Measurements from ENCODE around the gene PTPRN2.
A peak's percentile ranks its signal among the peaks of the same experiment; 100 is the strongest.

Gene PTPRN2

DNA sequence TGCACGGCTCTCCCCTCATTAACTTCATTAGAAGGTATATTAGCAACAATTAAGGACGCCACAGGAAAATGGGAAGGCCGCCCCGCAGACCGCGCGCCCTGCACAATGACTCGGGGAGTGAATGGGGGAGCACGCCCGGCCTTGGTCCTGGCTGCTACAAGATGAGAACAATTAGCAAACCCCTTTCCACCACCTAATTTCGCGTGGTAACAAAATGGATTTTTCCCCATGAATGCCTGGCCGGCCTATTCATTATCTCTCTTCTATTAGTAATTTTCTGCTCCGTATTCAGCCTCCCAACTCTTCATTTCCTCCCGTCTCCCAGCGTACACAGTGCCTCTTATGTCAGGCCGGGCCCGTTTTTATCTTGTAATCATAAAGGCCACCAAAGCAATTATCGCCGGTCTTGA lies 903.9 kb downstream of the PTPRN2 start:
- H2AK5ac ChIP-seq (ENCODE audit: low read length) = no peak overlapping the region
- no CpG with 5 or more reads among the region's 20 CpGs for WGBS (ENCODE audit: extremely low coverage, insufficient coverage, low lambda C conversion rate)
- no peak overlapping the region for H2BK5ac ChIP-seq (ENCODE audit: low read length)
- H3K36me3 ChIP-seq (ENCODE audit: control insufficient read depth, insufficient read depth, low read length) = no peaks in the 10 kb centered on the region
- peak overlapping the region; percentile 84 for H3K4me2 ChIP-seq (ENCODE audit: low read length)
- H3K4me3 ChIP-seq (ENCODE audit: low read length) = no peak overlapping the region
- no peak overlapping the region for H2BK120ac ChIP-seq (ENCODE audit: low read depth, low read length)
- H3K4ac ChIP-seq (ENCODE audit: low read depth, low read length) = no peak overlapping the region
- no peak overlapping the region for H4K5ac ChIP-seq (ENCODE audit: low read length)
- H3K23ac ChIP-seq (ENCODE audit: low read length) = no peak overlapping the region
- H3K79me1 ChIP-seq (ENCODE audit: low read length) = no peaks in the 10 kb centered on the region
- peaks cover 73% of the 10 kb centered on the region for H3K27me3 ChIP-seq (ENCODE audit: insufficient read depth, low read length, poor library complexity)
- no peak overlapping the region for H3K9ac ChIP-seq (ENCODE audit: low read length)
- H3K4me1 ChIP-seq (ENCODE audit: control insufficient read depth, low read depth, low read length) = no peaks in the 10 kb centered on the region
- H3K27ac ChIP-seq (ENCODE audit: low read depth, low read length) = no peak overlapping the region
- H3K56ac ChIP-seq (ENCODE audit: low read length) = no peak overlapping the region
- no peaks in the 10 kb centered on the region for H3K79me2 ChIP-seq (ENCODE audit: control insufficient read depth, insufficient read depth, low read length)
- H2BK15ac ChIP-seq (replicated peaks; ENCODE audit: low read depth) = no peak overlapping the region
- no peak overlapping the region for H4K8ac ChIP-seq (ENCODE audit: low read depth, low read length)
- H3K18ac ChIP-seq (ENCODE audit: low read length) = no peak overlapping the region
- no peak for DNase-seq

DNA sequence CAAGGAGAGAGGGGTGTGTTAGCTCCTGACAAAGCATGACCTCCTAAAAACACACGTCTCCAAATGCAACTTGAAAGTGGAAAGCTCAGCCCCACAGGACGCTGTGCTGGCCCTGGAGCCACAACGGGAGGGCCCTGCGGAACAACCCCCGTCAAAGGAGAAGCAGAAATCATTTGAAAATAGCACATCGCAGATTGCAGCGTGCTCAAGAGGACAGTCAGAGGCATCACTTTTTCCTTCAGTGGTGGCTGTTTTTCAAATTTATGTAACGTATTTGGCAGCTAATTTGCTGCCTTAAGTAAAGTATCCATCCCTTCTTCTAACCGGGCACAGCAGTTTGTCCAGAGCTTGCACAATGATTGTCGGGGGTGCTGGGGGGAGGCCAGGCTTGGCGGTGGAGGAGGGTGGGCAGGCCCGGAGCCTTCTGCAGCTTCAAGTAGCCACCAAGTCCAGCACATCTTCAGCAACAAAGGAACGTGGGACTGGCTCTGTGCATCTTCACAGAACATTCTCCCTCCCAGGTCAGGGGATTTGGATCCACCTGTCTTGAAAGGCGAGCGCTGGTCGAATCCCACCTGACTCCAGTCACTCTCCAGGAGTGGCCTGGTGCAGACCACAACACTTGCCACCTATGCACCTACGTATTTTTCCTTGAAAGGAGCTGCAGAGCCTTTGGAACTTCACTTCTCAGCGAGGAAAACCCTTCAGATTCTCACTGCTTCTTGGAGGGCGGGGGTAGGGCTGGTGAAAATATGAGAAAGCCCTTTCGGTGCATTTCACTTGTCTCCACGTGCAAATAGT lies 904.5 kb downstream of the PTPRN2 start:
- Histone ChIP-seq H3K4ac (ENCODE audit: low read depth, low read length) (no peak overlapping the region), H3K79me2 (ENCODE audit: control insufficient read depth, insufficient read depth, low read length) (no peaks in the 10 kb centered on the region), H2BK5ac (ENCODE audit: low read length) (no peak overlapping the region), H3K27me3 (ENCODE audit: insufficient read depth, low read length, poor library complexity) (peaks cover 68% of the 10 kb centered on the region), H4K8ac (ENCODE audit: low read depth, low read length) (no peak overlapping the region), H2BK15ac (replicated peaks; ENCODE audit: low read depth) (no peak overlapping the region), H3K4me1 (ENCODE audit: control insufficient read depth, low read depth, low read length) (no peaks in the 10 kb centered on the region), H3K4me2 (ENCODE audit: low read length) (no peak overlapping the region), H4K5ac (ENCODE audit: low read length) (no peak overlapping the region), H3K79me1 (ENCODE audit: low read length) (no peaks in the 10 kb centered on the region), H3K9ac (ENCODE audit: low read length) (no peak overlapping the region), H2BK120ac (ENCODE audit: low read depth, low read length) (no peak overlapping the region), H3K27ac (ENCODE audit: low read depth, low read length) (no peak overlapping the region), H3K4me3 (ENCODE audit: low read length) (no peak overlapping the region), H3K36me3 (ENCODE audit: control insufficient read depth, insufficient read depth, low read length) (no peaks in the 10 kb centered on the region), H3K18ac (ENCODE audit: low read length) (no peak overlapping the region), H2AK5ac (ENCODE audit: low read length) (no peak overlapping the region), H3K23ac (ENCODE audit: low read length) (no peak overlapping the region), H3K56ac (ENCODE audit: low read length) (no peak overlapping the region)
- WGBS (ENCODE audit: extremely low coverage, insufficient coverage, low lambda C conversion rate) = no CpG with 5 or more reads among the region's 21 CpGs
- DNase-seq = no peak

DNA sequence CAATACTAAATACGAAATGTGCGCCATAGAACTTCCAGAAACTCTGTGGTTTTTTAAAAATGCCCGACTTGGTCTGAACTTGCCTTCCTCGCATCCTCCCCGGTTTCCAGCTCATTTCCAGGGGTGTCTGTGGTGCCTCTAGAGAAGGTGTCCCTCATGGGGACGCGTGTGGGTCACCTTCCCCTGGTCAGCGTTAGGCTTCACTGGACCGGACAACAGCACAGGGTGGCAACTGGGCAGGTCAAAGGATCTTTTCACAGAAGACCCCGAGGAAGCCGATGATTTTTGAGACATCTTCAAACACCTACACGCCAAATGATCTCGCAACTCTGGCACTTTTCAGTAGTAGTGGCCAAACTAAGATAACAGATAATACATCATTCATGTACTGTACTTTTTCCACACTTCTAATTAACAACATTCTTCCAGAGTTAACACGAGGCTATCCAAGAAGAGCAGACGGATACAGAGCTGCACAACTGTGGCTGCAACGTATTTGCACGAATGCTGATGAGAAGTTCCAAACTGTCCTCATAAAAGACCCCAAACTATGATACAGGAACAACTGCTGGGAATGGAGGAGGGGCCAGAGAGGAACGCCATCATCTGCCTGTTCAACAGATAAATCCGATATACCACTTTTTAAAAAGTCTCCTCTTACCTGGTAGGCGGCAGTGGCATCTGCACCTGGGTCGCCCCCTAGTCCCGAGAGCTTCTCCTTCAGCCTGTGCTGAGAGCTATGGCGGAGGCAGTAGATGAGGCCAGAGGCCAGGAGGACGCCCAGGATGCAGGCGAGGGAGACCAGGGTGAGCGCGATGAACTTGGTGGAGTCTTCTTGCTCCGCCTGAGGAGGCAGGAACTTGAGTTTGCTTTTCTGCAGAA lies 905.3 kb downstream of the PTPRN2 start:
- Histone ChIP-seq H2BK120ac (ENCODE audit: low read depth, low read length) (no peak overlapping the region), H3K9ac (ENCODE audit: low read length) (no peak overlapping the region), H3K36me3 (ENCODE audit: control insufficient read depth, insufficient read depth, low read length) (no peaks in the 10 kb centered on the region), H3K79me2 (ENCODE audit: control insufficient read depth, insufficient read depth, low read length) (no peaks in the 10 kb centered on the region), H4K8ac (ENCODE audit: low read depth, low read length) (no peak overlapping the region), H2BK15ac (replicated peaks; ENCODE audit: low read depth) (no peak overlapping the region), H4K5ac (ENCODE audit: low read length) (no peak overlapping the region), H3K4me2 (ENCODE audit: low read length) (no peak overlapping the region), H3K4me1 (ENCODE audit: control insufficient read depth, low read depth, low read length) (peaks cover 1% of the 10 kb centered on the region), H3K56ac (ENCODE audit: low read length) (no peak overlapping the region), H2BK5ac (ENCODE audit: low read length) (no peak overlapping the region), H3K4me3 (ENCODE audit: low read length) (no peak overlapping the region), H3K4ac (ENCODE audit: low read depth, low read length) (no peak overlapping the region), H3K18ac (ENCODE audit: low read length) (no peak overlapping the region), H3K79me1 (ENCODE audit: low read length) (no peaks in the 10 kb centered on the region), H3K27ac (ENCODE audit: low read depth, low read length) (no peak overlapping the region), H2AK5ac (ENCODE audit: low read length) (no peak overlapping the region), H3K27me3 (ENCODE audit: insufficient read depth, low read length, poor library complexity) (peaks cover 65% of the 10 kb centered on the region), H3K23ac (ENCODE audit: low read length) (no peak overlapping the region)
- WGBS (ENCODE audit: extremely low coverage, insufficient coverage, low lambda C conversion rate) = no CpG with 5 or more reads among the region's 28 CpGs
- no peak for DNase-seq

- H2AK5ac ChIP-seq (ENCODE audit: low read length) = no peak overlapping the region
- H3K9ac ChIP-seq (ENCODE audit: low read length) = no peak overlapping the region
- no peak overlapping the region for H3K27ac ChIP-seq (ENCODE audit: low read depth, low read length)
- H3K27me3 ChIP-seq (ENCODE audit: insufficient read depth, low read length, poor library complexity) = peaks cover 38% of the 10 kb centered on the region
- H2BK5ac ChIP-seq (ENCODE audit: low read length) = no peak overlapping the region
- peaks cover 1% of the 10 kb centered on the region for H3K4me1 ChIP-seq (ENCODE audit: control insufficient read depth, low read depth, low read length)
- no CpG with 5 or more reads among the region's 9 CpGs for WGBS (ENCODE audit: extremely low coverage, insufficient coverage, low lambda C conversion rate)
- no peak overlapping the region for H3K4me3 ChIP-seq (ENCODE audit: low read length)
- DNase-seq = no peak
- H4K8ac ChIP-seq (ENCODE audit: low read depth, low read length) = no peak overlapping the region
- H3K4ac ChIP-seq (ENCODE audit: low read depth, low read length) = no peak overlapping the region
- H3K4me2 ChIP-seq (ENCODE audit: low read length) = no peak overlapping the region
- H3K56ac ChIP-seq (ENCODE audit: low read length) = no peak overlapping the region
- no peak overlapping the region for H4K5ac ChIP-seq (ENCODE audit: low read length)
- no peak overlapping the region for H2BK120ac ChIP-seq (ENCODE audit: low read depth, low read length)
- no peak overlapping the region for H3K23ac ChIP-seq (ENCODE audit: low read length)
- H3K79me1 ChIP-seq (ENCODE audit: low read length) = no peaks in the 10 kb centered on the region
- H2BK15ac ChIP-seq (replicated peaks; ENCODE audit: low read depth) = no peak overlapping the region
- no peak overlapping the region for H3K18ac ChIP-seq (ENCODE audit: low read length)
- no peaks in the 10 kb centered on the region for H3K36me3 ChIP-seq (ENCODE audit: control insufficient read depth, insufficient read depth, low read length)
- H3K79me2 ChIP-seq (ENCODE audit: control insufficient read depth, insufficient read depth, low read length) = no peaks in the 10 kb centered on the region
Observed at GRCh38 chr7:157679607-157680006, 908.0 kb downstream of the PTPRN2 start.

DNA sequence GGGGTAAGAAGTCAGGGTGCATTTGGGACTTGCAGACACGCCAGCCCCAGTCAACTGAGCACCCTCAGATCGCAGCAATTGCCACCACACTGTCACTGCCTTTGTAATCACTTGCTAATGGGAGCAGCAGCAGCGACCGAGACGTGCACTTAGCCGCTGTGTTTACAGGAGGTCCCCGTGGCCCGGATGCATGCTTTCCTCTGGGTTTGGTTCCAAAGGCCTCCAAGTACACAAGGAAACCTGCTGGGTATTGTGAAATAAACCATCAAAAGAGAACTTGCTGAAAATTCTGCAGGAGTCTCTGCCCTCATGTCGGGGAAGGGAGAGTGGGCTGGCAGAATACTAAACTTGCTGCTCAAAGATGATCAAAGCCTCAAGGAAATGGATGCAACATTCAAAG lies 909.1 kb downstream of the PTPRN2 start:
- Histone ChIP-seq H3K79me2 (ENCODE audit: control insufficient read depth, insufficient read depth, low read length) (no peaks in the 10 kb centered on the region), H3K79me1 (ENCODE audit: low read length) (no peaks in the 10 kb centered on the region), H3K18ac (ENCODE audit: low read length) (no peak overlapping the region), H3K27me3 (ENCODE audit: insufficient read depth, low read length, poor library complexity) (peaks cover 31% of the 10 kb centered on the region), H2BK5ac (ENCODE audit: low read length) (no peak overlapping the region), H4K8ac (ENCODE audit: low read depth, low read length) (no peak overlapping the region), H3K36me3 (ENCODE audit: control insufficient read depth, insufficient read depth, low read length) (no peaks in the 10 kb centered on the region), H3K4me2 (ENCODE audit: low read length) (no peak overlapping the region), H3K4ac (ENCODE audit: low read depth, low read length) (no peak overlapping the region), H3K56ac (ENCODE audit: low read length) (no peak overlapping the region), H3K23ac (ENCODE audit: low read length) (no peak overlapping the region), H2AK5ac (ENCODE audit: low read length) (no peak overlapping the region), H3K9ac (ENCODE audit: low read length) (no peak overlapping the region), H3K4me1 (ENCODE audit: control insufficient read depth, low read depth, low read length) (peaks cover 1% of the 10 kb centered on the region), H2BK15ac (replicated peaks; ENCODE audit: low read depth) (no peak overlapping the region), H3K4me3 (ENCODE audit: low read length) (no peak overlapping the region), H2BK120ac (ENCODE audit: low read depth, low read length) (no peak overlapping the region), H3K27ac (ENCODE audit: low read depth, low read length) (no peak overlapping the region), H4K5ac (ENCODE audit: low read length) (no peak overlapping the region)
- no peak for DNase-seq
- WGBS (ENCODE audit: extremely low coverage, insufficient coverage, low lambda C conversion rate) = no CpG with 5 or more reads among the region's 9 CpGs
